ENCODE data around the gene NOP56. TPM values are rescaled to one million over a fixed set of nuclear protein-coding genes. Genes with fewer than 3 reads are reported as not detected.

NOP56 gene
- total and polyA plus RNA-seq, 9 donors, result 62.0 to 207 (median 134) TPM

GRCh38 chr20:2612073-2612472, 40.4 kb upstream of the NOP56 start:
- no peak overlapping the region for H3K4me3 ChIP-seq
- no peaks in the 10 kb centered on the region for H3K9me3 ChIP-seq
- H3K36me3 ChIP-seq, result no peaks in the 10 kb centered on the region
- intact Hi-C loops (cut with DNase I), result no loop called here
- no peaks in the 10 kb centered on the region for H3K27me3 ChIP-seq
- H3K4me1 ChIP-seq (ENCODE audit: insufficient read depth), result no peaks in the 10 kb centered on the region
- DNase-seq, result no peak
- H3K27ac ChIP-seq, result no peak overlapping the region
- WGBS, 3 donors, result 78 to 84% (median 84%) methylated on average over 3 of the region's 3 CpGs
- TF ChIP-seq CTCF (IDR thresholded peaks at IDR 0.05), result no peak
- no peak for TF ChIP-seq POLR2A (IDR thresholded peaks at IDR 0.05)
- no peak for TF ChIP-seq EP300 (IDR thresholded peaks at IDR 0.05)

- Histone ChIP-seq H3K27ac (no peak overlapping the region), H3K9me3 (no peaks in the 10 kb centered on the region), H3K27me3 (no peaks in the 10 kb centered on the region), H3K4me3 (no peak overlapping the region), H3K4me1 (ENCODE audit: insufficient read depth) (no peaks in the 10 kb centered on the region), H3K36me3 (no peaks in the 10 kb centered on the region)
- intact Hi-C loops (cut with DNase I), result no loop called here
- no peak for DNase-seq
- 69 to 72% (median 70%) methylated on average over 9 of the region's 9 CpGs for WGBS, 3 donors
- TF ChIP-seq POLR2A (IDR thresholded peaks at IDR 0.05) (no peak), CTCF (IDR thresholded peaks at IDR 0.05) (no peak), EP300 (IDR thresholded peaks at IDR 0.05) (no peak)
Observed at GRCh38 chr20:2616634-2617033, 35.8 kb upstream of the NOP56 start.

GRCh38 chr20:2617099-2617714, 35.2 kb upstream of the NOP56 start:
- TF ChIP-seq POLR2A (IDR thresholded peaks at IDR 0.05) (no peak), CTCF (IDR thresholded peaks at IDR 0.05) (no peak), EP300 (IDR thresholded peaks at IDR 0.05) (no peak)
- 79 to 82% (median 81%) methylated on average over 16 of the region's 16 CpGs for whole genome bisulfite sequencing, 3 donors
- no peaks in the 10 kb centered on the region for H3K9me3 ChIP-seq
- H3K27me3 ChIP-seq, result no peaks in the 10 kb centered on the region
- H3K4me1 ChIP-seq (ENCODE audit: insufficient read depth), result no peaks in the 10 kb centered on the region
- no peak for DNase-seq
- no peak overlapping the region for H3K27ac ChIP-seq
- H3K4me3 ChIP-seq, result no peak overlapping the region
- H3K36me3 ChIP-seq, result no peaks in the 10 kb centered on the region
- intact Hi-C loops (cut with DNase I), result no loop called here

GRCh38 chr20:2618815-2619214, 33.6 kb upstream of the NOP56 start:
- intact Hi-C loops (cut with DNase I), result no loop called here
- WGBS, 3 donors, result 65 to 80% (median 75%) methylated on average over 6 of the region's 6 CpGs
- Histone ChIP-seq H3K4me1 (ENCODE audit: insufficient read depth) (no peaks in the 10 kb centered on the region), H3K9me3 (no peaks in the 10 kb centered on the region), H3K36me3 (no peaks in the 10 kb centered on the region), H3K27me3 (no peaks in the 10 kb centered on the region), H3K4me3 (no peak overlapping the region), H3K27ac (no peak overlapping the region)
- TF ChIP-seq EP300 (IDR thresholded peaks at IDR 0.05) (no peak), POLR2A (IDR thresholded peaks at IDR 0.05) (no peak), CTCF (IDR thresholded peaks at IDR 0.05) (no peak)
- no peak for DNase-seq
